Cardiac muscle cell (in vitro differentiated cells and primary cell): ENCODE data around the gene CLASP1. TPM values are rescaled to one million over a fixed set of nuclear protein-coding genes. Genes with fewer than 3 reads are reported as not detected.

Experiments used
- DNase-seq, 2 donors: peaks; one replicate each; pipeline versions ENCODE4 v3.0.0 to v3.0.0-alpha.2; 2010 to 2017; ENCODE audit warnings: low read depth in 1 of 2, low spot score in 1 of 2
- H3K27ac ChIP-seq: fragments of 200-600 bp; sonication (generic); 2 replicates; pipeline ENCODE4 v1.5.1; 2016
- H3K27me3 ChIP-seq: fragments of 200-600 bp; sonication (generic); 2 replicates; pipeline ENCODE4 v1.6.0; 2016; ENCODE audit warnings: control low read depth
- H3K36me3 ChIP-seq: fragments of 200-600 bp; sonication (generic); 2 replicates; pipeline ENCODE4 v1.5.1; 2016; ENCODE audit warnings: control low read depth
- H3K4me1 ChIP-seq: fragments of 200-600 bp; sonication (generic); 2 replicates; pipeline ENCODE4 v1.8.1; 2017; ENCODE audit warnings: low read depth, mild to moderate bottlenecking, mixed run types
- H3K4me3 ChIP-seq: fragments of 200-600 bp; sonication (generic); 2 replicates; pipeline ENCODE4 v1.5.1; 2016; ENCODE audit warnings: mild to moderate bottlenecking
- H3K9me3 ChIP-seq: fragments of 200-600 bp; sonication (generic); 2 replicates; pipeline ENCODE4 v1.5.1; 2017; ENCODE audit warnings: low read depth, mild to moderate bottlenecking, control low read depth
- CTCF ChIP-seq: IDR thresholded peaks from 2 replicates; pipeline ENCODE4 v1.5.1; 2012; ENCODE audit warnings: low read depth, mild to moderate bottlenecking, low read length
- polyA plus RNA-seq: library from polyadenylated mRNA; unstranded; fragments of >200 nt; fragmentation: Nextera tagmentation; extraction: Ambion mirVana; gene quantifications from 2 replicates; pipeline ENCODE4 v1.2.1, GENCODE V29; 2016
- total RNA-seq: library from RNA; depleted of rRNA; stranded (reverse); fragments of >200 nt; gene quantifications from 2 replicates; pipeline ENCODE4 v1.2.3, GENCODE V29; 2016

CLASP1 gene
- total and polyA plus RNA-seq, 2 experiments from 2014 or later = 24.8 to 53.0 TPM

DNA sequence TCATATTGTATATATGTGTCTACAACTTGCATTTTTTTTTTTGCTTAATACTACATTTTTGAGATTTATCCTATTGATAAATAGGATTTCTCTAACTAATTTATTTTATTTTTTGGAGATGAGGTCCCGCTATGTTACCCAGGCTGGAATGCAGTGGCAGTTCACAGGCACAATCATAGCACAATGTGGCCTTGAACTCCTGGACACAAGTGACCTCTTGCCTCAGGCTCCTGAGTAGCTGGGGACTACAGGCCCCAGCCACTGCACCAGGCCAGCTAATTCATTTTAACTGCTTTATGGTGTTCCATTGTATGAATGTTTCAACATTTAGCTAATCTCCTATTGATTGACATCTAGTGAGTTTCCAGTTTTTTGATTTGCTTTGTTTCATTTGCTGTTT lies 16.8 kb upstream of the CLASP1 start:
- Histone ChIP-seq H3K4me3 (no peak overlapping the region), H3K27me3 (no peaks in the 10 kb centered on the region), H3K27ac (no peak overlapping the region), H3K9me3 (no peaks in the 10 kb centered on the region), H3K4me1 (no peaks in the 10 kb centered on the region), H3K36me3 (no peaks in the 10 kb centered on the region)
- TF ChIP-seq CTCF = no peak
- no peak for DNase-seq

DNA sequence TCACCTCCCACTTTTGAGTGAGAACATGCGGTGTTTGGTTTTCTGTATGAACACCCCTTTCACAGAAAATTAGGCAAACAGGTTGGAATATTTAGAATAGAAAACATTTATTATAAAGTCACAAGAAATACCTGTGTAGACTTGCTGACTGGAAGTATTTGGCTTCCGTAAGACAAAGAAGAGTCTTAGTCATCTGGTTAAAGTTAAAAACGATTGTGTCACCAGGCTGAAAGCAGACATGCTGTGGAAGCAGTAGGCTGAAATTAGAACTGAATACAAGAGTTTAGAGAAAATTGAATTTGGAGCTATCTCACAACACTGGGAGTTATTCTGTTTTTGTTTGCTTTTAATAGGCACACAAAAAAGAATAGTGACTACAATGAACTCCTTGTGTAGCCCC lies 16.2 kb upstream of the CLASP1 start:
- Histone ChIP-seq H3K36me3 (no peaks in the 10 kb centered on the region), H3K4me3 (no peak overlapping the region), H3K27me3 (no peaks in the 10 kb centered on the region), H3K27ac (no peak overlapping the region), H3K9me3 (no peaks in the 10 kb centered on the region), H3K4me1 (no peaks in the 10 kb centered on the region)
- TF ChIP-seq CTCF = no peak
- no peak for DNase-seq

GRCh38 chr2:121664713-121665112 lies 15.5 kb upstream of the CLASP1 start:
- H3K36me3 ChIP-seq = no peaks in the 10 kb centered on the region
- H3K4me1 ChIP-seq = no peaks in the 10 kb centered on the region
- no peaks in the 10 kb centered on the region for H3K9me3 ChIP-seq
- H3K27me3 ChIP-seq = no peaks in the 10 kb centered on the region
- TF ChIP-seq CTCF = no peak
- no peak overlapping the region for H3K27ac ChIP-seq
- no peak for DNase-seq
- H3K4me3 ChIP-seq = no peak overlapping the region

DNA sequence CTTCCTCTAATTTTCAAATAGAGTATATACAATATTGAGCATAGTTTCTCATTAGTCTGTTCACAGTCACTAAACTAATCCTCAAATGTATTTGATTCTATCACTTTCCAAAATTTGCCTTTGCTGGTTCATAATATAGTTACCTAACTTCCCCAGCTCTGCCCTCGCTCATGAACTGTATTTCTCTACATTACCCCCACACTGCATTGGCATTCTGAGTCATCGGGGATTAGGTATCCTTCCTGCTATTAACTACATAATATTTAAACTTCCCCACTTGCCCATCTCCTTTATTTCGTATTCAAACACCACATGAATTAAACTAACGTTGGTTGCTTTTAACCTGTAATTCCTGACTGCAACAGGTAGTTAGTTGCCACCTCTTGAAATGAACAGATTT lies 14.8 kb upstream of the CLASP1 start:
- H3K27ac ChIP-seq = no peak overlapping the region
- H3K36me3 ChIP-seq = no peaks in the 10 kb centered on the region
- no peaks in the 10 kb centered on the region for H3K27me3 ChIP-seq
- DNase-seq = no peak
- no peaks in the 10 kb centered on the region for H3K4me1 ChIP-seq
- TF ChIP-seq CTCF = no peak
- no peaks in the 10 kb centered on the region for H3K9me3 ChIP-seq
- no peak overlapping the region for H3K4me3 ChIP-seq

DNA sequence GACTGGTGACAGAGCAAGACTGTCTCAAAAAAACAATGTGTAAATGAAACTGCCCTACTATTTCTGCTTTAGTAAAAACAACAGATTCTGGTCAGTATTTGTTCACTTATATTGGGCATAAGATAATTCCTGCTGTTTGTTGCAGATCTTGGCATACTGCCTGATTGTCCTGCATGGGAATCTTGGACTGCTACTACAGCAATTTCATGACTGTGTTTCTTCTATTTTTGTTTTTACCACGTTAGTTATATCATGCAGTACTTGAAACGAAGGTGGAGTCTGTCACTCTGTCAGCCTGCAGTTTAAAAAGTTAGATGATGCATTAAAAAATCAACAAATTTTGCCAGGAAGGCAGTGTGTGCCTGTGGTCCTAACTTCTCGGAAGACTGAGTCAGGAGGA lies 14.2 kb upstream of the CLASP1 start:
- no peak overlapping the region for H3K27ac ChIP-seq
- H3K27me3 ChIP-seq = no peaks in the 10 kb centered on the region
- no peaks in the 10 kb centered on the region for H3K9me3 ChIP-seq
- H3K4me1 ChIP-seq = no peaks in the 10 kb centered on the region
- no peak overlapping the region for H3K4me3 ChIP-seq
- H3K36me3 ChIP-seq = no peaks in the 10 kb centered on the region
- no peak for TF ChIP-seq CTCF
- peak in 1 of 2 donors; percentile 7 for DNase-seq

- Histone ChIP-seq H3K9me3 (no peaks in the 10 kb centered on the region), H3K4me1 (no peaks in the 10 kb centered on the region), H3K27me3 (no peaks in the 10 kb centered on the region), H3K4me3 (no peak overlapping the region), H3K27ac (no peak overlapping the region), H3K36me3 (no peaks in the 10 kb centered on the region)
- DNase-seq = no peak
- no peak for TF ChIP-seq CTCF
Observed at GRCh38 chr2:121662656-121663055, 13.4 kb upstream of the CLASP1 start.
